Smooth muscle cell (in vitro differentiated cells): ENCODE measurements around the gene HOXB6. TPM values are rescaled to one million over a fixed set of nuclear protein-coding genes. Genes with fewer than 3 reads are reported as not detected.

Experiments
- DNase-seq: peaks from one replicate; lab custom pipeline; 2025; ENCODE audit not compliant: unreplicated experiment; lab: John Stamatoyannopoulos, UW
- H2AFZ ChIP-seq: fragments of 200-600 bp; sonication (generic); 2 replicates; pipeline ENCODE4 v1.6.0; 2016; ENCODE audit warnings: antibody characterized with exemption, low read depth, mild to moderate bottlenecking
- H3F3A ChIP-seq: fragments of 200-600 bp; sonication (generic); 2 replicates; pipeline ENCODE4 v1.6.0; 2017; ENCODE audit warnings: antibody characterized with exemption, low read depth
- H3K27ac ChIP-seq: fragments of 200-600 bp; sonication (generic); 2 replicates; pipeline ENCODE4 v1.5.1; 2016; ENCODE audit warnings: low read depth, mild to moderate bottlenecking
- H3K27me3 ChIP-seq: fragments of 200-600 bp; sonication (generic); 2 replicates; pipeline ENCODE4 v1.6.1; 2016; ENCODE audit warnings: low read depth, mild to moderate bottlenecking
- H3K36me3 ChIP-seq: fragments of 200-600 bp; sonication (generic); 2 replicates; pipeline ENCODE4 v1.5.1; 2016; ENCODE audit warnings: low read depth
- H3K4me1 ChIP-seq: fragments of 200-600 bp; sonication (generic); 2 replicates; pipeline ENCODE4 v1.5.1; 2016; ENCODE audit warnings: low read depth
- H3K4me2 ChIP-seq: fragments of 200-600 bp; sonication (generic); 2 replicates; pipeline ENCODE4 v1.6.0; 2016; ENCODE audit warnings: mild to moderate bottlenecking
- H3K4me3 ChIP-seq: fragments of 200-600 bp; sonication (generic); 2 replicates; pipeline ENCODE4 v1.5.1; 2016; ENCODE audit warnings: mild to moderate bottlenecking
- H3K79me2 ChIP-seq: fragments of 200-600 bp; sonication (generic); 2 replicates; pipeline ENCODE4 v1.6.0; 2016; ENCODE audit warnings: low read depth, mild to moderate bottlenecking
- H3K9ac ChIP-seq: fragments of 200-600 bp; sonication (generic); 2 replicates; pipeline ENCODE4 v1.6.0; 2016; ENCODE audit warnings: low read depth
- H3K9me3 ChIP-seq: fragments of 200-600 bp; sonication (generic); replicated peaks from 2 replicates; pipeline ENCODE4 v1.5.1; 2016; ENCODE audit warnings: low read depth
- H4K20me1 ChIP-seq: fragments of 200-600 bp; sonication (generic); 2 replicates; pipeline ENCODE4 v1.6.0; 2016; ENCODE audit warnings: low read depth
- whole genome bisulfite sequencing: methylation state at CpG from one replicate; pipeline ENCODE4 v1.1.7; 2016; ENCODE audit warnings: low lambda C conversion rate; 5-methylcytosine and 5-hydroxymethylcytosine counted together
- polyA plus RNA-seq: library from polyadenylated mRNA; unstranded; fragments of >200 nt; fragmentation: Nextera tagmentation; extraction: Ambion mirVana; gene quantifications from 2 replicates; pipeline ENCODE4 v1.2.1, GENCODE V29; 2016
- total RNA-seq: library from RNA; depleted of rRNA; stranded (reverse); fragments of >200 nt; gene quantifications from 2 replicates; pipeline ENCODE4 v1.2.3, GENCODE V29; 2014
- TF ChIP-seq, protein P1 (sequence below): fragments of 200-600 bp; sonication (generic); IDR thresholded peaks from 2 replicates; pipeline ENCODE4 v1.5.1; 2017; ENCODE audit warnings: borderline replicate concordance, mild to moderate bottlenecking, antibody characterized with exemption; ENCODE audit not compliant: insufficient read depth, poor library complexity, severe bottlenecking

The HOXB6 gene
- total and polyA plus RNA-seq, 2 experiments from 2014 or later = 6.3 to 9.3 TPM

DNA sequence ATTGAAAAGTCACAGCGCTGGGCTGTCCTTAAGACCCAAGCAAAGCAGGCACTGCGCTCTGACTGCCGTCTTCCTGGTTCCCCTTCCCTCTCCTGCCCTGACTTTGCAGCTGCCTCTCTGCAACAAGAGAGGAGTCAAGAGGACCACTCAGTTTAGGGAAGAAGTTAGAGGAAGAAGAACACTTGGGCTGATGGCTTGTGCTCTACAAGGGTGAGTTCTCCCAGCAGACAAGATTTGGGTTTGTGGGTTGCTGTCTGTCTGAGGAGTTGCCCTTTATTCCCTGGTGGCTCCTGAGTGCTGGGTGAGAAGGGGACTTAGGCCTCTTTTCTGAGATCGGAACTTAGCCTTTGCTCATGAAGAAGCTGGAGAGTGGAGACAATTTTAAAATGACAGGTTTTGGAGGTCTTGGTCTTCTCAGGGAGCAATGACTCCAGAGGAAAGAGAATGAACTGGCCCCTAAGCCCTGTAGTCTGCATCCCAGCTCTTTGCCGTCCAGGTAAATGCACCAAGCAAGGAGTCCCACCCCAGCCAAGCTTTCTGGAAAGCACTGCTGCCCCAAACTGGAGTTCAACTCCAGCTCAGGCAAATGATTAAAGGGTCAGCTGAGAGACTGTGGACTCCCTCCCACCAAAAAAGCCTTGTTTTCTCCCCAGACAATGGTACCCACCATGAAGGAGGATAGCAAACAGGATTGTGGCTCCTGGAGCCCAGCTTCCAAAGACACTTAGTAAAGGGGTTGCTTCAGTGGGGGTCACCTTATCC is 24.0 kb upstream of the HOXB6 start:
- H3K9me3 ChIP-seq = no peaks in the 10 kb centered on the region
- no peak overlapping the region for H2AFZ ChIP-seq
- no peak overlapping the region for H3K4me2 ChIP-seq
- H3K27me3 ChIP-seq = peaks cover 87% of the 10 kb centered on the region
- no peaks in the 10 kb centered on the region for H3K36me3 ChIP-seq
- H3K9ac ChIP-seq = no peak overlapping the region
- peaks cover 23% of the 10 kb centered on the region for H3K79me2 ChIP-seq
- H3K27ac ChIP-seq = no peak overlapping the region
- peaks cover 6% of the 10 kb centered on the region for H3K4me1 ChIP-seq
- no peak for DNase-seq
- H3K4me3 ChIP-seq = no peak overlapping the region
- WGBS = 47% methylated on average over 5 of the region's 5 CpGs
- H4K20me1 ChIP-seq = peaks cover 34% of the 10 kb centered on the region
- peaks cover 10% of the 10 kb centered on the region for H3F3A ChIP-seq
- TF ChIP-seq, protein P1, sequence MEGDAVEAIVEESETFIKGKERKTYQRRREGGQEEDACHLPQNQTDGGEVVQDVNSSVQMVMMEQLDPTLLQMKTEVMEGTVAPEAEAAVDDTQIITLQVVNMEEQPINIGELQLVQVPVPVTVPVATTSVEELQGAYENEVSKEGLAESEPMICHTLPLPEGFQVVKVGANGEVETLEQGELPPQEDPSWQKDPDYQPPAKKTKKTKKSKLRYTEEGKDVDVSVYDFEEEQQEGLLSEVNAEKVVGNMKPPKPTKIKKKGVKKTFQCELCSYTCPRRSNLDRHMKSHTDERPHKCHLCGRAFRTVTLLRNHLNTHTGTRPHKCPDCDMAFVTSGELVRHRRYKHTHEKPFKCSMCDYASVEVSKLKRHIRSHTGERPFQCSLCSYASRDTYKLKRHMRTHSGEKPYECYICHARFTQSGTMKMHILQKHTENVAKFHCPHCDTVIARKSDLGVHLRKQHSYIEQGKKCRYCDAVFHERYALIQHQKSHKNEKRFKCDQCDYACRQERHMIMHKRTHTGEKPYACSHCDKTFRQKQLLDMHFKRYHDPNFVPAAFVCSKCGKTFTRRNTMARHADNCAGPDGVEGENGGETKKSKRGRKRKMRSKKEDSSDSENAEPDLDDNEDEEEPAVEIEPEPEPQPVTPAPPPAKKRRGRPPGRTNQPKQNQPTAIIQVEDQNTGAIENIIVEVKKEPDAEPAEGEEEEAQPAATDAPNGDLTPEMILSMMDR = no peak

DNA sequence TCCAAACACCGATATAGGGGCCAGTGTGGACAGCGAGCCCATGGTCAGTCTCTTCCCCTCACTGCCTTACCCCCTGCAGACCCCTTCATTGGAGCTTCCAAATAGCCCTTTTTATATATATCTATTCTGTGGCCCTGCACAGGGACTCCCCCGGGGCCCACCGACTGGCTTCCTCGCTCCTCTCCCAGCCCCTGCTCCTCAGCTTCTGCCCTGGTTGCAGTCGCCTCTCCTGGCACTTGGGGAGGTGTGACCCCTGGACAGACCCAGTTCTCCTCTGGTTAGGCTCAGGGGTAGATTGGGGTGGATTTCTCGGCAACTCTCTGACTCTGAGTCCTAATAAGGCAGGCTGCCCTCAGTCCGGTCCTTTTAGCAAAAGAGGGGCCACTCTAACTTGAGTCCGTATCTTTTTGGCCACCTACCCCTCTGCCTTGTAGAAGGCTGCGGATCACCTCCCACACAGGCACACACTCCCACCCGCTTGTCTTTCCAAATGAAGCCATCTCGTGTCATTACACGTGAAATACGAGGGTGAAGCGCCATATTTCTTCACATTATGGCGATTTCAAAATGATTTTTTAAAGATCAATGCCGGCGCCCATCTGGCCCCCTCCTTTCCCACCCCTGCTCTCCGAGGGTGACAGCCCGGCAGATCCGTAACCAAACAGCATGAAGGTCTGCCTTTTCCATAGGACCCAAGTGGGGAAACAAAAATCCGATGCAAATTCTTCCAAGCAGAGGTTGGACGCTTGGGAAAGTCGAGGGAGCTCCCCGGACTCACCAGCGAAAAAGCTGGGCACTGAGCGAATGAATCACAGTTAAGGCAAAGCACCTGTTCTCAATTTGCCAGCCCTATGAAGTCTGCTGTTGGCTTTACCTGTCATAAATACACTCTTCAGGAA is 23.1 kb upstream of the HOXB6 start:
- TF ChIP-seq, protein P1 = no peak
- Histone ChIP-seq H3K4me1 (peaks cover 6% of the 10 kb centered on the region), H4K20me1 (peaks cover 39% of the 10 kb centered on the region), H3K36me3 (no peaks in the 10 kb centered on the region), H2AFZ (no peak overlapping the region), H3K27ac (no peak overlapping the region), H3K9ac (no peak overlapping the region), H3K9me3 (no peaks in the 10 kb centered on the region), H3K79me2 (peaks cover 30% of the 10 kb centered on the region), H3K4me3 (no peak overlapping the region), H3K27me3 (peaks cover 91% of the 10 kb centered on the region), H3K4me2 (peak overlapping the region; percentile 99), H3F3A (peaks cover 7% of the 10 kb centered on the region)
- no peak for DNase-seq
- WGBS = 43% methylated on average over 27 of the region's 27 CpGs

- Histone ChIP-seq H3K4me3 (peak overlapping the region; percentile 78), H3K4me1 (peaks cover 6% of the 10 kb centered on the region), H3K9me3 (no peaks in the 10 kb centered on the region), H3K27me3 (peaks cover 91% of the 10 kb centered on the region), H3F3A (no peaks in the 10 kb centered on the region), H2AFZ (no peak overlapping the region), H3K4me2 (peak overlapping the region; percentile 99), H3K36me3 (no peaks in the 10 kb centered on the region), H3K79me2 (peaks cover 32% of the 10 kb centered on the region), H3K9ac (peak overlapping the region; percentile 51), H4K20me1 (peaks cover 43% of the 10 kb centered on the region), H3K27ac (peak overlapping the region; percentile 71)
- TF ChIP-seq, protein P1 = no peak
- no peak for DNase-seq
- WGBS = 12% methylated on average over 5 of the region's 5 CpGs
Measured at GRCh38 chr17:48627118-48627597, 22.4 kb upstream of the HOXB6 start.
